Stimulated activated CD4-positive, alpha-beta T cell treated with anti-CD3 and anti-CD28 coated beads, Interleukin-4, amount 100 ng/mL, for 4 hours (primary cell): ENCODE measurements around the gene FOXP1.
"Not testable (repeated sequence)": the region's sequence is repeated elsewhere in the genome, so short reads cannot be mapped to it uniquely, and the experiment has no call there.

ENCODE experiments used
- DNase-seq, 2 experiments: peaks; one replicate each; pipeline ENCODE4 v3.0.0-alpha.2; 2020

FOXP1 gene

DNA sequence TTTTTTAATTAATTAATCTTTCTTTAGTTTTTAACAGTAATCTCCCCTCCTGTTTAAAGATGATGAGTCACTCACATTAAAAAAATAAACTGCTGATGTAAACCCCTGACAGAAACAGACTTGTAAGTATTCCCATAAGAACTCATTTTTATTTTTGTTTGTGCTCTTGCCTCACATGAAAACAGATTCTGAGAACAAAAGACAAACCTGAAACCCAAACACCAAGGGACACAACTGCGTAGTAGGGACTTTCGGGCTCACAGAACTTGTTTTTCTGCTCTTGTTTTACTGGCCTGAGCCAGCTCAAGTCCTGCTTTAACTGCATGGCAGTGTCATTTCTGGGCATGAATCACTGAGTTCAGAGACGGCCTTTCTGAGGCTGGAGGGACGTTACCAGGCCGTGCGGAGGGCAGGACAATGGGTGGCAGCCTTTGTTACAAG is 600.8 kb downstream of the FOXP1 start:
- DNase-seq: no peak

DNA sequence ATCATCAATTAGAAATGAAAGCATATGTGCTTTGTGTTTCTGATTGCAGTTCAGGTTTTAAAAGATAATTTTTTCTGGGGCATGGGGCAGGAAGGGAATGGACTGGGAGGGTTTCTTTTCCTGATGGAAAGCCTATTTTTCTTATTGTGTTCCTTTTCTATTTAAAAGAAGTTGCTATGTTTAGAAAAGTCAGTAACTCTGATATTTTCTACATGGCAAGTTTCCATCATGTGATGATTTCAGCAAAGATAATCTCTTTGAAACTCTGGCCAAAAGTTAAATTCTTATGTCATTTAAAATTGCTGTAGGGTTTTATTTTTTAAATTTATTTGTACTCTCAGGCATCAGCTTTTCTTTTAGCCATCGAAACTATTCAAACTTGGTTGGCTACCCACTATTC is 601.2 kb downstream of the FOXP1 start:
- DNase-seq: no peak

DNA sequence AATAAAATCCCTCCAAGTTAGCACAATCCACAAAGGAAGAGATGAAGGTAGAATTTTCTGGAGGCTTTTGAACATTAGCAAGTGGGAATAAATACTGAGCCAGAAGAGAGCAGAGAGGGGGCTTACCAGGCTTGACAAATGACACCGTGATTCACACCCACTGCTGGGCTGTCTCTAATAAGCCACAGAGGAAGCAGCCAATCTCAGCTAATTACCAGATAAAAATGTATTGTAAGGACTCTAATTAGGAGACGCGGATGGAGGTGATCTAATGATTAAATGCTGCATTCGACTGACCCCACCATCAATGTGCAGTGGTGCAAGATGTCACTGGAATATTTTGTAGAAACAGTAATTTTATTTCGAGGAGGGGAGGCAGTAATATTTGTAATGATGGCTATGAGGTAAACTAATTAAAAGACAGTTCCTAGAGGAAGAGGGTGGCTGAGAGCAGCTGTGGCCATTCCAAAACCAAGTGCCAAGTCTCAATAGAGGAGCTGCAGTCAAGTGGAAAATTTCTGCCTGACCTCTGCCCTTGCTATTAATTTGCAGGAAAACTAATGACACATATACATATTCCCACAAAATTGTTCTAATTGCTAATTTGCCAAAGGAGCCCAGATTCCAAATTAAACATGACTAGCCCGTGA is 602.2 kb downstream of the FOXP1 start:
- DNase-seq: no peak

DNA sequence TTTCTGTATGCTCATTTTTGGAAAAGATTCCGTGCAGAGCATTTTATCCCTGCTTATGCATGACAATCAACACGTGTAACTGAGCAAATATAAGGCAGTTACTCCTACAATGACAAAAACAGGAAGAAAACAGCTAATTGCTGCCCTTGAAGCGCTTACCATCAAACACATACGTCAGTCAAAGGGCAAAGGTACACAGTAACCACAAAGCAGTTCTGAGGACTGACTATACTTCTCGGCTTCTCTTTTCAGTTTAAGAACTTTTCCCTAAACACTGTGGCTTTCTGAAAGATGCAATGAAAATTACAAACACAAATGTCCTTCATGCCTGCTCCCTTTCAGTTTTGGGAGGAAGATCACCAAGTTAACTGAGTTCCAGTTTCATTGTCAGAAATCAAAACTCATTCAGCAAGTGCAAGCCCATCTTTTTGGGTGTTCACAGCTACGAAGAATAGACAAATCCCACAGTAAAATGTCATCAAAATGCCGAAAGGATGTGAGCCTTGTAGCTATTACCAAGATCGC is 602.8 kb downstream of the FOXP1 start:
- no peak for DNase-seq

DNA sequence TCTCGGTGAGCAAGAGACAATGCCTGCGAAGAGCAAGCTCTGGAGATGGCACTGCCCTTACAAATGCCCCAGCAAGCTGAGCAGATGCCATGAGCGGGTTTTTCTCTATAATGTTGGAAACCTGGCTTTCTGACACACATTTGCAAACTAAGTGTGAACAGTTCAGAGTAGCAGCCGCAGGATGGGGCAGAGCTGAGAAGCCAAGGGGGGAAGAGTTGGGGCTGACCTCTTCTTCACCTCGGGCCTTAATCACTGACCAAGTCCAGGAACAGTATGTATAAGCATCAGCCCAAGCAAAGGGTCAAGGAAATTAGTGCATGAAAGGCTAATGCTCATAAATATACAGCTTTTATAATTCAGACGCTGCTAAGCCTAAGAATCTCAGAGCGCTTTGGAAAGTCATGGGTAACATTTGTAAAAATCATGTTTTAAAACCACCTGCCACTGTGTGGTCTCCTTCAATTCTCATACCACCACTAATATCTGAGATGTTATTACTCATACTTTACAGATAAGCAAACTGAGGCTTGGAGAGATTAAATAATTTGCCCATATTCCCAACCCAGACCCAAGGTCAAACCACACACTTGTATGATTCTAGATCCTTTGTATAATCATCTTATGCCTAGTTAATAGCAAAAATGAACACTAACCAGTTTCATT is 603.4 kb downstream of the FOXP1 start:
- no peak for DNase-seq

DNA sequence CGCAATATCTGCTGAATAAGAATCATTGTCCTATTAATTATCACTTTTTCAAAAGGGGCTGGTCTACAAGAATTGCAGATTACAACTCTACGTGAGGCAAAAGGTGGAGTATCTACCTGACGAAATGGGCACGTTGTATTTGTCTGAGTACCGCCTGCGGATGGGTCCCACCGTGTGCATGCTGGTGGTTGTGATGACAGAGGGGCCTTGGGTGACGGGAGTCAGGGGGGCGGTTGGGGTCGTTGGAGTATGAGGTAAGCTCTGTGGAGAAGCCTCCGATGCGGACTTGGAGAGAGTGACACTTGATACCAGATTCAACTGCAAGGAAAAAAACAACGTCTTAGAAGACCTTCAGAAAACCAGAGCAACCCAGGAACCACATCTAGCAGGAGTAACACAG is 605.8 kb downstream of the FOXP1 start:
- DNase-seq: no peak

DNA sequence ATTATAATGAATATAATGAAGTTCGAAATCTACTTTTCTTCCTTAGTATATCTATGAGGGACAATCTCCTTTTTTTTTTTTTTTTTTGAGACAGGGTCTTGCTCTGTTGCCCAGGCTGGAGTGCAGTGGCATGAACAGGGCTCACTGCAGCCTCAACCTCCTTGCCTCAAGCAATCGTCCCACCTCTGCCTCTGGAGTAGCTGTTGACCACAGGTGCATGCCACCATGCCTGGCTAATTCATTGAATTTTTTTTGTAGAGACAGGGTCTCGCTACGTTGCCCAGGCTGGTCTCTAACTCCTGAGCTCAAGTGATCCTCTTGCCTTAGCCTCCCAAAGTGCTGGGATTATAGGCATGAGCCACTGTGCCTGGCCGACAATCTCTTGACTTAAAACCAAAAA is 607.5 kb downstream of the FOXP1 start:
- DNase-seq: not testable (repeated sequence)

DNA sequence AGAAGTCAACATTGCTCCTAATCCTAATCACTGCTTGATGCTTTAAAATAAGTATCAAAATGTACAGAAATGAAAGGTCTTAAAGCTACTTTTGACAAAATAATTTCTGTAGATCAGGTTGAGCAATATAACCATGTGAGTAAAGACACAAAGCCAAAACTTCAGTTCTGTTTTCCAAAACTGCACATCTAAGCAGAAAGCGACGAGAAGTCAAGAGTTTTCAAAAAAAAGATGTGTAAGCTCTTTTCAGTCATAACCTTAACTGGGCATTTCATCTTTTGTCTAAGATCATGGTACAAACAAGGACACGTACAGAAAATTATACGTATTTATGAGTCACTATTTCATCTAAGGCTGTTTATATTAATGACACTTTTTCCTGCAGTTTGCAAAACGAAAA is 608.8 kb downstream of the FOXP1 start:
- DNase-seq: no peak

DNA sequence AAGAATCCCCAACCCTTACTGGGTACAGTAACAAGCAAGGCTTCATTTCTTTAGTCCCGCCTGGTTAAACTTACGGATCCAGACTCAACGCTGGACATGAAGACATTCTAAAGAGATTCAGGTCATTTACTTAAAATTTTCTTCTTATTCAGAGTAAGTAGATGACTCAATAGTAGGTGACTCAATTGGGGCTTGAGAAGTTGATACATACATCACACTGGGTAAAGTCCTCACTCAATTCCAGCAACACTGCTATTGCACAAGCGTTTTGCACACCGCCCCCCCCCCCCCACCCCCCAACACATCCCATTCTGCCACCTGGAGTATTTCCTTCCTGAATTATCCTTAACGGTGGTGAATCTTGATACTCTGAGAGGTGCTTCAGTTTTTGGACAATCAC is 610.0 kb downstream of the FOXP1 start:
- DNase-seq: no peak

DNA sequence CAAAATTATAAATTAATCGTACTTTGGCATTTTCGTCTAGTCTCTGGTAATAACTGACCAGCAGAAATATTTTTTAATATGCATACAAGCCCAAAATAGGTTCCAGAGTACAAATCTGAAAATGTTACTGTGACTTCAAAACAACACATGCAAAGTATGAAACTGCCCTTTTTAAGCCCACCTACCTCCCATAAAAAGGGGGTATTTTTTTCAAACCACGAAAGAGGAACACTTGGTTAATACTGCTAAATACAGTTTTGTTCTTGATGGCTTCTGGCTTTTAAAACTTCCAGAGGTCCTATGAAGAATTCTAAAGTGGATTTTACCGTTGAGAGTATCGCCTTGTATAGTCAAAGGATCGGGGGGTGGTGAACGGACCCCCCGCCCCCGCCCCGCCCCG is 610.7 kb downstream of the FOXP1 start:
- DNase-seq: no peak

DNA sequence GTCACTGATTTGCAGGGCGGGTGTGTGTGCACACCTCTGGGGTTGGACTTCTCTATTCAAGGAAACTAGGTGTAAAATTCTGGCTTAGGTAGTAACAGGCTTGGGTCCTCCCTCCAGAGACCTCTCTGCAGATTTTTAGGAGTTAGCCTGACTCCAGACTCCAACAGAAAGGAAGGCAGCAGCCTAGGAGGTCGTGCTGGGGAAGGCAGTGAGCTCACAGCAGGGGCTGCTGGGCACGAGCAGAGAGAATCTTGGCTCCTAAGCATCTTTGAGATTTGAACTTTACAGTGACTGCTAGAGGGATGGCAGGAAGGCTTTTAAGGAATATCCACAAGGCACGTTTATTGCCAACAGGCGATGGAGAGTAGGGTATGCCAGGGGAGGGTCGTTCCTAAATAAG is 612.6 kb downstream of the FOXP1 start:
- no peak for DNase-seq

DNA sequence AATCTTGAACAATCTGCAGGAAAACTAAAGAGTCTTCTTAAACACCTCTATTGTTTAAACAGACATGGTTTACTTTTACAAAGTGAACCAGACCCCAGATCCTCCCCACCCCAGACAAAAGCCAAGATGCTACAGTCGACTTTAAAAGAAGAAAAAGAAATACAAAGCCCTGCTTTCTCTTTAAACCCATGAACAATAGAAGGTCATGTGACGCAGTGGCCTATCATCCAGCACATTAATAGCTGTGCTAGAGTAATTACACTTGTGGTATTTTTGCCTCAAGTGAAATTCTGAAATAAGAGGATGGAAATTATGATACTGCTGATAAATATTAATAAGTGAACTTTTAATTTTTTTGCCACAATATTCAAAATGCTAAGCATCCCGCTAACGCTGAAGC is 613.4 kb downstream of the FOXP1 start:
- DNase-seq: no peak

DNA sequence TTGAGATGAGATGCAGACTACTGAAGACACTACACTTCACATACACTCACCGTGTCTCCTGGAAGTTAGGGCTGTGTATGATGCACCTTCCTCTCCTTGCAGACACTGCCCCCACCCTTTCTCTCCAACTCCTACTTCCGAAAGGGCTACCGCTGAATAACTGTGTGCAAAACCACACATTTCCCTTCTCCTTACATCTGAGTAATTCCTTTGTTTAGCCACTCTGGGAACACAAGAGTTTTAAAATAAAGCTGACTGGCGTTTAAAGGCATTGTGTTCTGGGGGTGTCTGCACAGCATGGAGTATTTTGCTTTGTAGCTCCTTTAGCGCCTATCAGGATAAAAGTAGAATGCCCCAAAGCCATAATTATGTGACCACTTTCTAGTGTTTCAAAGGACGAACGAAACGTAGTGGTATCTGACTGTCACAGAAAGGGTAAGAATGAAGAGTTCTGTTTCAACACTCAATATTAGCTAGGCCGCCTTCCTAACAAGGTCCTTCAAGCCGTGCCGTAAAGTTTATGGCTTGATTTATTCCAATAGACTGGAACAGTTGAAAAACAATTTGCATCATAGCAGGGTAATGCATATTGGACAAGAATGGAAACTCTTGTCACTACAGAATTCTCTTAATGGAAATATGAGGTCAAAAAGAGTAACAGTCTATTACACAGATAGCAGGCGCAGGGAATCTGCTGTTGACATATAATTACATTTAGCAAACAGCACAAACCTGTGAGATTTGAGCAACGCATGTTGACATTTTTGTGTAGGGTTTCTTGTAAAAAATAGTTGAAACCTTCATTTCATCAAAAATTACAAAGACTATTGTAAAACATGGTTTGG is 619.9 kb downstream of the FOXP1 start:
- no peak for DNase-seq

DNA sequence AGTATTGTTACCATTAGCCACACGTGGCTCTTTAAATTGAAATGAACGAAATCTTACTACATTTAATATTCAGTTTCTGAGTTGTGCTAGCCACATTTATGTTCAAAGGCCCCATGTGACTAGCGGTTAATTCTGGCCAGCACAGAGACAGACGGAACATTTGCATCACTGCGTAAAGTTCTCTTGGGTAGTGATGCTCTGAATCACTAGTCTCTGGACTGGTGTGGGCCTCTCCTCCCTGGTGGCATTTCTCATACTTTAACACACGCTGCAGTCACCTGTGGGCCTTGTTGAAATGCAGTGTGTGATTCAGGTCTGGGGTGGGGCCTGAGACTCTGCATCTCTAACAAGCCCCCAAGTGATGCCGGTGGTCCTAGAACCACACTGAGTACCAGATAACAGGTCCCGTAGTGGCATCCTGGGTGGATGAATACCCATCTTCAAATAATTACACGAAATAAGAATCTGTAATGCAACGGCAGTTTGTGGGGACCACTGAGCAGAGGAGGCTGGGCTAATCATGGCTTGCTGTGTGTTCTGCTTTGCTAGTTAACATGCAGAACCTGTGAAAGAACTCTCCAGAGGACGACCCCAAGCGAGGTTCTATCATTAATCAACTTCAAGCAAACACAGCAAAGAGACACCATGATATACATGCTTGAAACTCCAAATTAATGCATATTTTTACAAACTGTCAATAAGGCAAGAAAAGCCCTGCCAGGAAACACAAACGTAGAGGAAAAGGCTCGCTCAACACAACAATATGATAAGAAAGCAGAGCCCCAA is 623.8 kb downstream of the FOXP1 start:
- DNase-seq: no peak

DNA sequence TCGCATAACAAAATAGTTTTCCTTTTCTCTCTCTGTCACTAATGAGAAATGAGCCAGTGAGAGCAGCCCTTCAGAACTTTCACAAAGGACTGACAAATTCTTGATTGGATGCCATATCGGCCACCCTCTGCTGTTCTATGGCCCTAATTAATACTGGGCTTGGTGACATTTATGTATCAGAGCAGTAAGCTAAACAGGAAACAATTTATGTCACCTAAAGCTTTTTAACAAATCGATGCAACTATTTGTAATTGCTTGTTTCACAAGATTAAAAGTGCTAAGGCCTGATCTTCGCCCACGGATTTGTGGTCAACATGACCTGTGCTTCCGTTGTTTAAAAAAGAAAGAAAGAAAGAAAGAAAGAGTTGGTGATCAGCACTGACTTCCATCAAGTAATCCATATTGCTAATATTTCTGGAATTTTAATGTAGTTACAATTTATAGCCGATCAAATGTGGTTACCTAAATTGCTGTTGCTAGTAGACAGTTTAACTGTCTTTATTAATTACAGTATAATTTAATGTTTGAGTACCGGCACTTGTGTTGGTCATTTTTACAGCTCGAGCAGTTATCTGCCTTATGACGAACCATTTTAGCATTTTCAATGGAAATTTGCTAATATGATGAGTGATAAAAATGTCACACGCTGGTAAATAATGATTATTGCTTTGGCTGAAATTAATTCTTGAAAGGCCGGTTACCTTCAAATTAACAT is 631.3 kb downstream of the FOXP1 start:
- no peak for DNase-seq

DNA sequence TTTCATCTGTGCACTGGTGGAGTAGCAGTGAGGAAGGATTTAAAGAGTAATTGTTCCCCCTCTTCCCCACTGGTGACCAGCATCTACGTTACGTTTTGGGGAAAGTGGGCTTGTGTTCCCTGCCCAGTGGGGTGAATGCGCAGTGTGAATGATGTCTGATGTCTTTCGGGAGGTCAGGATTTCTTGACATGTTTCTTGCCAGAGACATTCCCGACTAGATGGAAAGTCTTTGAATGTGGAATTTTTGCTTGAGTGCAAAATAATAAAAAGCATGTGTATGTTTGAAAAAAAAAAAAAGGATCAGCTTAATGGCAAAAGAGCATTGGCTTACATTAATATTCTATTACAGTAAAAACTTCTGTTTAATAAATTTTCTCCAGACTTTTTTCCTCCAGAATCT is 632.2 kb downstream of the FOXP1 start:
- no peak for DNase-seq

DNA sequence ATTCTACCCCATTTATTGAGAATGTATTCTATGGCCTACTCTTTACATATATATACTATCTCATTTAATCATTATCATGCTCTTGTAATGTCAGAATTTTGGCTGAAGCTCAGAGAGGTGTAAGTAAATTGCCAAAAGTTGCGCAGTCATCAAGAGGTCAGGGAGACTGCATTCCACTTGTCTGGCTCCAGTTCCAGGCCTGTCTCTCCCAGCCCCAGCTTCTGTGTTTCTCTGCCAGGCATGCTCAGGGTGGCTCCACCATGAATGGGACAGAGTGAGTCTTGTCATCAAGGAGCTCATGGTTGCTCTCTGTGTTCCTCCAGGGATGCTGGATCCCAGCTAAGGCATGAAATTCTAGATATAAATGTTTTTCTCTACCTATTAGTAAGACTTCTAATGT is 635.9 kb downstream of the FOXP1 start:
- no peak for DNase-seq

DNA sequence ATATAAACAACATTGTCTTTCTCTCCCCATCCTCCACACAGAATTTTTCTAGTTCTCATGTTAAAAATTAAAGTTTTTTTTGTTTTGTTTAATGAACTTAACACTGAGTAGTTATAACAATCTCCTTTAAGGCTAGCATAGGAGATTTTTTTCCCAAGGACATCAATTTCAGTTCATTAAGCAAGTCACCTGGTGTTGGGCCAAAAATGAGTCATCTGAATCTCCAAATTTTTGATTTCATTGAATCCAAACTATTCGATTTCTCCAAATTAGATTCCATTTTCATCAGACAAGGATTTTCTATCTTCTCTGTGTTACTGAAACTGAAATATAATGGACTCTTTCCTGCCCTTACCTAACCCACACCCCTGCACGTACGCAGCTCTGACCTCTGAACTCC is 639.6 kb downstream of the FOXP1 start:
- DNase-seq: no peak

DNA sequence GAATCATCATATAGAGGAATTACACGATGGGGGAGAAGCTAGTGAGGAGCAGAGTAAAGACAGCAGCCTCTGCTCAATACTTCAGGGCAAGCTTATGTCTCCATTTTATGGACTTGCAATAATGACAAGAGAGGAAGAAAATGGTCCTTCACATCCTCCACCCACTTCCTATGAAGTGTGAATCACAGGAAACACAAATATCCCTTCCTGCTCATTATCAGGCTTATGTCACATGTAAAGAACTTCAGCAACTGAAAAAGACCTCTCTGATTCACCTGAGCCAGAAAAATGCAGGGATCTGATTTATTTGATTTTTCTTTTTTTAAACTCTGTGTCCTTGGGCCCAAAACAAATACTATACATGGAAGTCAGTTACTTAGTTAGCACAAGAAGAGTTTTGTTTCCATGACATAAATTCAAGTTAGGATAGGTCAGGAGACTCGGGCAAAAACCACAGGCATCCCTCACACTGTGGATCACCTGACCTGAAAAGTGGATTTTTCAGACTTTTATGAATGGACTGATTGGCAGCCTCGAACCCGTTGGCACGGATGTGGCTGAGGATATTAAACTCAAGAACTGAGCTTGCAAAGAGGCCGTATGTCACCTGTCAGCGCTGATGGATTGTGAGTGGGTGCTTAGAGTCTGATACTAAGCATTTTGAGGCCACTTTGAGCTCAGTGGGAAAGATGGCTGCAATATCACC is 650.3 kb downstream of the FOXP1 start:
- DNase-seq: no peak

DNA sequence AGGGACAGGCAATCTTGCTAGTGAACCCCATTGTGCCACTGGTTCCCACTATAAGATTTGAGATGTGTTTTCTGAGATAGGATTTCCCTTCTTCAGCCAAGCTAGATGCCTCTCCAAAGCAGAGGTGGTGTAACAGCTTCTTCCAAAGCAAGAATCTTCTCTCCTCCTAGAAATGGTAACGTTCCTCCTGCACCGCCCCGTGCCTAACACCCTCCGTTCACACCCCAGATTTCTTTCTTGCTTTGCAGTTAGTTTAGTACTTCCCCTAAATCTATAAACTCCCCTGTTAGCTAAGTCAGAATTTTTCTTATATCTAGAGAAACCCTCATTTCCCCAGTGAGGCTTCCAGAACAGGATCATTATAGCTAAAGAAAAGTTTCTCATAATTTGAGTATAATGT is 653.5 kb downstream of the FOXP1 start:
- no peak for DNase-seq

DNA sequence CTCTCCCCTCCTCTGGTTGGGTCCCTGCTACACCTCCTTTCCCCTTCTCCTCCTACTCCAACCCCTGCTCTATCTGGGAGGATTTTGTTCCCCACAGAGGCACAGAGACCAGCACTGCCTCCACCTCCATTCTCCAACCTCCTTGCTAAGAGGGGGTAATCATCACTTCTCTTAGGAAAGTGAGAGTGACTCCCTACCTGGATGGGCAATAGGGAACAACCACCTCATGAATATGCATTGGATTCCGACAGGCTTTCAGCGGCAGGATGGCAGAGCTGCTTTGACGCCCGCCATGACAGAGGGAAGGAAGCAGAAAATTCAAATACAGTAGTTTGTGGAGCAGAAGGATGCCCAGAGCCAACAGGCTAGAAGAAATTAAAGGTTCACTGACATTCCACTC is 656.3 kb downstream of the FOXP1 start:
- DNase-seq: no peak

DNA sequence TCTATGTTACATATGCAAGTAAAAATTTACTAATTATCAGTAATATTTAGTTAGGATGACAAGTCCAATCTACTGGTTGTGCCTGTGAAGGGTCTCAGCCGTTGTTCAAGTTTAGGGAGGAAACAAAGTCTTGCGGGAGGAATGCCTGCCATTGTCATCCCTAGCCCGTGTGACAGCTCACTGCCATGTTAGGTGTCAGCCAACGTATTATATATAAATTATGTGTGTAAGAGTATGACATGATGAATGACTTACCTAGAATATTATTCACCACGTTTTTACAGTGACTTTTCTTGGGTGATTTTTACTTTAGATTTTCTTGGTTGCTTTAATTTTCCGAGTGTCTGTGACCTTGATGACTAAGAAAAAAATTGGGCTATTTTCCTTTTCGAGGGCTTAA is 656.7 kb downstream of the FOXP1 start:
- DNase-seq: no peak
